Ectodermal cell (in vitro differentiated cells): ENCODE results near the gene PSG11. TPM values are rescaled to one million over a fixed set of nuclear protein-coding genes. Genes with fewer than 3 reads are reported as not detected.
"Not testable (repeated sequence)": the region's sequence is repeated elsewhere in the genome, so short reads cannot be mapped to it uniquely, and the experiment has no call there.

Source experiments
- H3K27ac ChIP-seq: 2 replicates; pipeline ENCODE4 v1.7.0; 2013; ENCODE audit warnings: mild to moderate bottlenecking, low read depth, low read length; ENCODE audit not compliant: insufficient read depth, poor library complexity, severe bottlenecking
- H3K27me3 ChIP-seq: 2 replicates; pipeline ENCODE4 v1.7.0; 2013; ENCODE audit warnings: mild to moderate bottlenecking, low read length; ENCODE audit not compliant: insufficient read depth, control insufficient read depth, poor library complexity, severe bottlenecking
- H3K36me3 ChIP-seq: one replicate; pipeline ENCODE4 v1.7.0; 2013; ENCODE audit warnings: low read length; ENCODE audit not compliant: control insufficient read depth, insufficient read depth
- H3K4me1 ChIP-seq: one replicate; pipeline ENCODE4 v1.7.0; 2013; ENCODE audit warnings: low read length; ENCODE audit not compliant: control insufficient read depth, insufficient read depth
- H3K4me3 ChIP-seq: 2 replicates; pipeline ENCODE4 v1.7.0; 2013; ENCODE audit warnings: low read depth, low read length, control low read depth; ENCODE audit not compliant: insufficient read depth
- H3K9me3 ChIP-seq: 2 replicates; pipeline ENCODE4 v1.7.0; 2013; ENCODE audit warnings: mild to moderate bottlenecking, low read length, moderate library complexity; ENCODE audit not compliant: control insufficient read depth
- whole genome bisulfite sequencing, 2 experiments: methylation state at CpG; one replicate each; pipeline ENCODE4 v1.1.7; 2013; ENCODE audit warnings: missing lambda C conversion rate in 2 of 2; 5-methylcytosine and 5-hydroxymethylcytosine counted together
- polyA plus RNA-seq, 4 experiments: library from polyadenylated mRNA; stranded (reverse); fragments of 50-300 nt; gene quantifications; one replicate each; pipeline ENCODE4 v1.2.3, GENCODE V29; 2013

Gene PSG11
- polyA plus RNA-seq (2013, experiment 1 of 4) = not detected
- not detected for polyA plus RNA-seq (2013, experiment 2 of 4)
- polyA plus RNA-seq (2013, experiment 3 of 4) = not detected
- polyA plus RNA-seq (2013, experiment 4 of 4) = not detected

DNA sequence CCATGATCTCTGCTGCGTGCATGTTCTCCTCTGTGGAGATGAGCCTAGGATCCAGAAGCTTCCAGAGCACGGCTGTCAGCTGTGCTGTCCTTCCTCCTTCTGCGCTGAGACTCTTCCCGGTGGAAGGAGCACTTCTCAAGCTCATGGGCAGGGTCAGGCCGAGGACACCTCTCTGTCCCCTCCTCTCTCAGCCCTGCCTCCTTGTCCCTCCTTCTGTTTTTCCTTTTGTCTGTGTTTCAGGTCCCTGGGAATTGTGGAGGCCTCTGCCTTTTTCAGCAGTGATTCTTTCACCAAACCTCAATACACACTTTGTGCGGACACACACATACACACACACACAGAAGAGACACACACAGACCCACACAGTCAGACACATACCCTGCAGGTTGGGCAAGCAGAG, at the start of gene PSG11:
TSS of gene PSG11 (minus strand) at position 101 of the 400 bp plus-strand sequence. CDS start at position 4, 97 bp downstream.
- WGBS, 2 experiments = 81 to 90% methylated on average over 6 of the region's 6 CpGs
- not testable (repeated sequence) for H3K27me3 ChIP-seq, H3K4me3 ChIP-seq, H3K27ac ChIP-seq, H3K9me3 ChIP-seq, H3K36me3 ChIP-seq, H3K4me1 ChIP-seq

DNA sequence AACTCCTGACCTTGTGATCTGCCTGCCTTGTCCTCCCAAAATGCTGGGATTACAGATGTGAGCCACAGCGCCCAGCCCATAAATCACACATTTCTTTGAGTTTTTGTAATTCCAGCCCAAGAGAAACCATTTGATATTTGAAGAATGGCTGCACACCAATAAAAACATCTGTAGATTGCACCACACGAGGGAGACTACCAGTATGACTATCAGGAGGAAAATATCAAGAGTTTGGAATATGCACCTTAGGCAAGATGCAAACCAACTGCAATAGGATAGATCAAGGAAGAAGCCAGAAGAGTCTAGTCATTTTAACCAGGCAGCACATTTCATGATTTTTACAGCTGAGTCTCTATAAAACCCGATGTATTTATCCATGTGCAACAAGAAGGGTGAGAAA, 36.1 kb upstream of the PSG11 start:
- H3K27me3 ChIP-seq, H3K27ac ChIP-seq, H3K4me3 ChIP-seq, H3K9me3 ChIP-seq, H3K4me1 ChIP-seq, H3K36me3 ChIP-seq: not testable (repeated sequence)
- 84 to 91% methylated on average over 3 of the region's 3 CpGs for WGBS, 2 experiments

DNA sequence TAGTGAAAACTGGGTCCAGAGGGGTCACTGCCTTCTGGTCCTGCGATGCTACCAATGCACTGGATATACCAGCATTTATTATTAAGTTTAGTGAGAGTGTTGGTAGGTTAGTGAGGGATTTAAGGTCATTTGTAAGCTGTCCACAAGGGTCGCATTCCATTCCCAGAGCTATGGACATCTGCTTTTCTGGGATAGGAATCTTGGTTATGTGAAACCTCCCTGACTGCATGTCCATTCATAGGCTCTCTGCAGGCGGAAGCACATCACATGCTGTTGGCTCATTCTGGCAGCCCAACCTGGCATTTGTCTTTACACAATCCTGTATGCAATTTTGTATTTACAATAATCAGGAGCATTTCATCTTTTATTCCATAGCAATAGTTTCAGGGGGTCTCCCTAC, 35.1 kb upstream of the PSG11 start:
- H3K9me3 ChIP-seq, H3K4me3 ChIP-seq, H3K27ac ChIP-seq, H3K4me1 ChIP-seq, H3K27me3 ChIP-seq, H3K36me3 ChIP-seq: not testable (repeated sequence)
- WGBS, 2 experiments = 77 to 84% methylated on average over 3 of the region's 3 CpGs

DNA sequence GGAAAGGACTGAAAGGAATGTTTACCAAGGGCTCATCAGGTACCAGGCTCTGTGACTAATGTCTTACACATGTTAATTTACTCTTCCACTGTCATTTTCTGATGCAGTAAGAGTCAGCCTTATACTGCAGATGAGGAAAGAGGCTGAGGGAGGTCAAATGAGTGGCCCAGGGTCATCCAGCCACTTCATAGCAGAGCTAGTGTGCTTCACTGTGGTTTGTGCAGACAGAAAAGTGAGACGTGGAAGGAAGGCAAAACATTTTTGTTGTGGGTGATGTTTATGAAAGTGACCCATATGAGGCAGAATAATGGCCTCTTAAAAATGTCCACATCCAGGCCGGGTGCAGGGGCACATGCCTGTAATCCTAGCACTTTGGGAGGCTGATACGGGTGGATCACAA, 34.0 kb upstream of the PSG11 start:
- not testable (repeated sequence) for H3K27ac ChIP-seq, H3K27me3 ChIP-seq, H3K36me3 ChIP-seq, H3K4me1 ChIP-seq, H3K9me3 ChIP-seq, H3K4me3 ChIP-seq
- 84 to 85% methylated on average over 3 of the region's 3 CpGs for WGBS, 2 experiments

DNA sequence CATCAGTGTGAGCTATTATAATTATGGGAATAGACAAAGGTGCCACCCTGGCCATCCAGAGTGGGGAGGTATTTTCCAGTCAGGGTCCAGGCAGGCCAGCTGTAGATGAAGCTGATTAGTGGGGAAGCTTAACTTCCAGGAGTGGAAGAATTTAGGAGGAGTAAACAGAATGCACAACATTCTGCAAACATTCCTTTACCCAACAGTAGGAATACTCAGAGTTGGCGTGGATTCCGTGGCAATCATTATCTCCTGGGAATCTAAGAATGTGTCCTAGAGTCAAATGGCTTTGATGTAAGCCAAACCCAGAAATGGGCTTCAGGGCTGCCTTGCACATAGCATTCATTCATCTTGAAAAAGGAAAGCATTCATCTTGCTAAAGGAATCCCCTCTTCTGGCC, 33.2 kb upstream of the PSG11 start:
- not testable (repeated sequence) for H3K27ac ChIP-seq, H3K4me1 ChIP-seq, H3K36me3 ChIP-seq, H3K4me3 ChIP-seq, H3K27me3 ChIP-seq, H3K9me3 ChIP-seq
- 93% methylated on average over 2 of the region's 2 CpGs; no CpG with 5 or more reads in 1 of the 2 experiments for WGBS, 2 experiments

DNA sequence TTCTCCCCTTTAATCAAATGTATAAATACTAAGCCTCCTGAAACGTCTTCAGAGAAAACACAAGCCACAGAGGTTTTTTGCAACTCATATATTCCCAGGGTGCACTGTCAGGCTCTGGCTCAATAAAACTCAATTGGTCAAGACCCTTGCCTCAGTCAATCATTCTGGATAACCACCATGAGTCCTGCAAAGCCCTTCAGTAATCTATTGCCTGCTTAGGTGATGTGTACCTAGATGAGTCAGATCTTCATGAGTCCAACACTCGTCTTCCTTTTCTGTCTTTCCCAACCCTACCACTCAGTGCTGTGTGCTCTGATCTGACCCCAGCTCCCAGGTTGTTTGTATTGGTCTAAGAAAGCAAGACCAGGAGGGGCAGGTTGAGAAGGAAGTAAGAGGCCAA, 32.2 kb upstream of the PSG11 start:
- not testable (repeated sequence) for H3K36me3 ChIP-seq, H3K27me3 ChIP-seq, H3K4me3 ChIP-seq, H3K9me3 ChIP-seq, H3K27ac ChIP-seq, H3K4me1 ChIP-seq
- WGBS, 2 experiments = no CpG with 5 or more reads among the region's 2 CpGs

DNA sequence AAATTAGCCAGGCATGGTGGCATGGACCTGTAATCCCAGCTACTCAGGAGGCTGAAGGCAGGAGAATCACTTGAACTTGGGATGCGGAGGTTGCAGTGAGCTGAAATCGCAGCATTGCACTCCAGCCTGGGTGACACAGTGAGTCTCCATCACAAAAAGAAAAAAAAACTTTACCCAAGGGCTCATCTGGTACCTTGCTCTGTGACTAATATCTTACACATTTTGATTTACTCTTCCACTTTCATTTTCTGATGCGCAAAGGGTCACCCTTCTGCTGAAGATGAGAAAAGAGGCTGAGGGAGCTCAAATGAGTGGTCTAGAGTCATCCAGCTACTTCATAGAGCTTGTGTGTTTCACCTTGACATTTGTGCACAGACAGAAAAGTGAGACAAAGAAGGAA, 21.7 kb upstream of the PSG11 start:
- not testable (repeated sequence) for H3K4me1 ChIP-seq, H3K27ac ChIP-seq, H3K4me3 ChIP-seq, H3K27me3 ChIP-seq, H3K36me3 ChIP-seq, H3K9me3 ChIP-seq
- 92 to 96% methylated on average over 3 of the region's 3 CpGs for WGBS, 2 experiments

DNA sequence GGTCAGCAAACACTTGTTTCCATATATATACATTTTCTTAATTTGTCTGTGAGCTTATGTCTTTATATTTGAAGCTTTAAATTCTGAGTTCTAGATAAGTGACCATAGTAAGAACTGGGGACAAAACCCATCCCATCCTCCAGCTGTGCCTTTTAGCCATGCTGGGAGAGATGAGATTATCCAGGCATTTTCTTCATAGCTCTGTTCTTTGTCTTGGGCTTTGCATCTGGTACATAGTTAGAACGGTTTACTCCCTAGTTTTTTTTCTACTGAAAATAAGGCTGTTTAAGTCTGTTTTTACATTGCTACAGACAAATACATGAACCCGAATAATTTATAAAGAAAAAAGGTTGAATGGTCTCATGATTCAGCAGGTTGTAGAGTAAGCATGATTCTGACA, 20.3 kb upstream of the PSG11 start:
- H3K27ac ChIP-seq, H3K27me3 ChIP-seq, H3K4me1 ChIP-seq, H3K36me3 ChIP-seq, H3K4me3 ChIP-seq, H3K9me3 ChIP-seq: not testable (repeated sequence)
- WGBS, 2 experiments = 91 to 100% methylated on average over 1 to 2 of the region's 2 CpGs

DNA sequence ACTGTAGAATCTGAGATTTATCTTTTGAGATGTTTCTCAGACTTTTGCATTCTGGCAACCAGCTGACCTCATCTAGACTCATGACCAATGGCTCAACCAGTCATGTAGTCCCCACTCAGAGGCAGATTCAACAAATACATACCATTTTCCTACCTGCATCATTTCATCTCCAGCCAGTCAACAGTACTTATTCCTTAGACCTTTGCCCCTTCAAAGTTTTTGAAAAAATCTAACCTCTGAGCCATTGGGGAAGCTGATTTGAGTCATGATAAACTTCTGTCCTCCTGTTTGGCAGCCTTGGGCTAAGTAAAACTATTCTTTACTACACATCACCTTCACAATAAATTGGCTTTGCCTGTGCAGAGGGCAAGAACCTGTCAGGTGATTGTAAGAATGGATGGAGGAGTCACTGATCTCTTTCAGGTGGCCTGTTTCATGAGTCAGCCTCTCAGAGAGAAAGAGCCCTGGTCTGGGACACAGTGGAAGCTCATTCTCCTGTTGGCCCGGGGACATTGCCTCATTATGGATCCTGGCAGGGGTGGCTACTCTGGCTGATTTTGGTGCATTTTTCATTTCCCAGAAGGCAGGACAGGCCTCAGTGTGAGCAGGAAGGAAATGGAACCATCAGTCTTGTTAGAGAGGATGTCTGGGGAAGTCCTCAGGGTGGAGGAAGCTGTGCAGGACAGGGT, 17.4 kb upstream of the PSG11 start:
- WGBS, 2 experiments = 88 to 89% methylated on average over 1 of the region's 1 CpG

DNA sequence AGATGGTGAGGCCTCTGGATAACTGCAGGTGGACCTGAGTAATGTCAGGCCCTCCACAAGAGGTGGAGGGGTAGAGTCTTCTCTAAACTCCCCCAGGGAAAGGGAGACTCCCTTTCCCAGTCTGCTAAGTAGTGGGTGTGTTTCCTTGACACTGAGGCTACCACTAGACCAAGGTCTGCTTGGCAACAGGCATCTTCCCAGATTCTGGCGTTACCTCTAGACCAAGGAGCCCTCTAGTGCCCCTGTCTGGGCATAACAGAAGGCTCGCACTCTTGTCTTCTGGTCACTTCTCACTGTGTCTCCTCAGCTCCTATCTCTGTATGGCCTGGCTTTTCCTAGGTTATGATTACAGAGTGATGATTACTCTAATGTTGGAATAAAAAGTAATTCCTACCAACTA, 5.4 kb upstream of the PSG11 start:
- whole genome bisulfite sequencing, 2 experiments = 34 to 56% methylated on average over 2 of the region's 2 CpGs
- not testable (repeated sequence) for H3K4me3 ChIP-seq, H3K27me3 ChIP-seq, H3K9me3 ChIP-seq, H3K4me1 ChIP-seq, H3K27ac ChIP-seq, H3K36me3 ChIP-seq

More for the DNA sequence above, 17.4 kb upstream of the PSG11 start:
- H3K27ac ChIP-seq, H3K27me3 ChIP-seq, H3K9me3 ChIP-seq, H3K4me1 ChIP-seq, H3K36me3 ChIP-seq, H3K4me3 ChIP-seq: not testable (repeated sequence)

DNA sequence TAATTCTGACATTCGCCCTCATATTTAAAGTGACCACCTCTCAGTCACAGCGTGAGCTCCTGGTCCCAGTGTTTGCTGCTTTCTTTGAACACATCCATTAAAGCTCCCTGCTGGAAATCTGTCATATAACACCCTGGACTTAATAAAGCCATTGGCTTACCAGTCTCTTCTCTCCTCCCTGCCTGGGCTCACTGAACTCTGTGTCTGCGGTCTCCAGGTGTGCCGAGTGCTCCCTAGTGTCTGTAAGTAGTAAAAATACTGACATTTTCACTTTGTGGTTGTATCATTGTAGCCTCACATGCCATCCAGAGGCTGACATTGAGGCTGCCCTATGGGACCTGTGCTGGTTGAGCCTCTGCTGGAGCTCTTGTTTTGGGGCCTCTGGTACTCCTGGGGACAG, 2.6 kb upstream of the PSG11 start:
- 80 to 82% methylated on average over 4 of the region's 4 CpGs for WGBS, 2 experiments
- Histone ChIP-seq H3K4me1 (no peaks in the 10 kb centered on the region), H3K9me3 (no peaks in the 10 kb centered on the region), H3K27ac (no peak overlapping the region), H3K4me3 (no peak overlapping the region), H3K36me3 (no peaks in the 10 kb centered on the region), H3K27me3 (no peaks in the 10 kb centered on the region)
